Measurements from ENCODE around the gene NMNAT2. TPM values are rescaled to one million over a fixed set of nuclear protein-coding genes. Genes with fewer than 3 reads are reported as not detected.

Gene NMNAT2
- total and polyA plus RNA-seq, 2 of the 13 experiments (the other 11 are each of a cell fraction or from before 2014, with no cell fraction given), result not detected

DNA sequence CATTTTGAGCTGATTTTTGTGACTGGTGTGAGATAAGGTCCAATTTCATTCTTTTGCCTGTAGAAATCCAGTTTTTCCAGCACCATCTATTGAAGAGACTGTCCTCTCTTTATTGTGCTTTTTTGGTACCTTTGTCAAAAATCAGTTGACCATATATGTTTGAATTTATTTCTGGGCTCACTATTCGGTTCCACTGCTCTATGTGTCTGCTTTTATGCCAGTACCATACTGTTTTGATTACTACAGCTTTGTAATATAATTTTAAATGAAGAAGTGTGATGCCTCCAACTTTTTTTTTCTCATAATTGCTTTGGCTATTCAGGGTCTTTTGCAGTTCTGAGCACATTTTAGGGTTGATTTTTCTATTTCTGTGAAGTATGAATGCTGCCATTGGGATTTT lies 163.1 kb downstream of the NMNAT2 start:
- no TSS peak for BruUV-seq (replicated peaks)
- H3K27ac ChIP-seq (ENCODE audit: extremely low read length, insufficient read depth, low read length), result no peak overlapping the region
- H3K4me1 ChIP-seq (ENCODE audit: insufficient read depth, low read length), result no peaks in the 10 kb centered on the region
- no peak overlapping the region for H2AFZ ChIP-seq (ENCODE audit: low read length)
- intact Hi-C loops (cut with micrococcal nuclease; ENCODE audit: unreplicated experiment), result no loop called here
- POLR2A ChIA-PET, result no interaction called here
- in situ Hi-C loops (cut with HindIII; ENCODE audit: extremely low pct_ligation_motif_present, low pct_unique_long_range_greater_than_20kb), result no loop called here
- no peaks in the 10 kb centered on the region for H3K36me3 ChIP-seq (replicated peaks in 1 of 2; ENCODE audit: control insufficient read depth in 1 of 2, insufficient read depth in 2 of 2, low read length in 2 of 2)
- WGBS (ENCODE audit: low lambda C conversion rate), result 0% methylated on average over 1 of the region's 1 CpG
- DNase-seq (ENCODE audit: low spot score) (no peak), ATAC-seq (no peak), FAIRE-seq (no peak)
- CTCF ChIA-PET (ENCODE audit: low intra/inter-chr PET ratio, low total read pairs), result no interaction called here
- no peak overlapping the region for H3K4me3 ChIP-seq (replicated peaks in 1 of 3; ENCODE audit: insufficient read depth in 1 of 3, low read depth in 2 of 3, low read length in 3 of 3)
- H4K20me1 ChIP-seq (ENCODE audit: insufficient read depth, low read length), result no peaks in the 10 kb centered on the region
- no peak overlapping the region for H3K9ac ChIP-seq (ENCODE audit: insufficient read depth, low read depth, low read length)
- H3K79me2 ChIP-seq (ENCODE audit: insufficient read depth, low read length), result no peaks in the 10 kb centered on the region
- H3K4me2 ChIP-seq (ENCODE audit: low read depth, low read length), result no peak overlapping the region
- H3K9me3 ChIP-seq (ENCODE audit: low read length), result no peaks in the 10 kb centered on the region
- peaks cover 3 to 13% of the 10 kb centered on the region in 2 experiments; a peak in 3 of 5 replicates for H3K27me3 ChIP-seq (ENCODE audit: control insufficient read depth in 1 of 2, insufficient read depth in 2 of 2, low read length in 2 of 2)
- TF ChIP-seq ZFP36L2 (CRISPR knock-in tag; IDR thresholded peaks at IDR 0.05) (no peak), CCDC6 (CRISPR knock-in tag; IDR thresholded peaks at IDR 0.05) (no peak), ZNF256 (CRISPR knock-in tag; conservative IDR thresholded peaks at IDR 0.05) (no peak), DMAP1 (CRISPR knock-in tag; IDR thresholded peaks at IDR 0.05) (no peak), SUZ12 (IDR thresholded peaks at IDR 0.05; ENCODE audit: low read depth, low read length) (no peak), ZC3H4 (CRISPR knock-in tag; IDR thresholded peaks at IDR 0.05; ENCODE audit: borderline replicate concordance) (no peak), ZNF12 (CRISPR knock-in tag; IDR thresholded peaks at IDR 0.05) (no peak), ONECUT2 (CRISPR knock-in tag; IDR thresholded peaks at IDR 0.05) (no peak), PAX8 (CRISPR knock-in tag; IDR thresholded peaks at IDR 0.05; ENCODE audit: borderline replicate concordance) (no peak), NCOR1 (IDR thresholded peaks at IDR 0.05; ENCODE audit: borderline replicate concordance, low read length) (no peak)
- TF ChIP-seq, protein P1, sequence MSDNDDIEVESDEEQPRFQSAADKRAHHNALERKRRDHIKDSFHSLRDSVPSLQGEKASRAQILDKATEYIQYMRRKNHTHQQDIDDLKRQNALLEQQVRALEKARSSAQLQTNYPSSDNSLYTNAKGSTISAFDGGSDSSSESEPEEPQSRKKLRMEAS (IDR thresholded peaks at IDR 0.05), result no peak

DNA sequence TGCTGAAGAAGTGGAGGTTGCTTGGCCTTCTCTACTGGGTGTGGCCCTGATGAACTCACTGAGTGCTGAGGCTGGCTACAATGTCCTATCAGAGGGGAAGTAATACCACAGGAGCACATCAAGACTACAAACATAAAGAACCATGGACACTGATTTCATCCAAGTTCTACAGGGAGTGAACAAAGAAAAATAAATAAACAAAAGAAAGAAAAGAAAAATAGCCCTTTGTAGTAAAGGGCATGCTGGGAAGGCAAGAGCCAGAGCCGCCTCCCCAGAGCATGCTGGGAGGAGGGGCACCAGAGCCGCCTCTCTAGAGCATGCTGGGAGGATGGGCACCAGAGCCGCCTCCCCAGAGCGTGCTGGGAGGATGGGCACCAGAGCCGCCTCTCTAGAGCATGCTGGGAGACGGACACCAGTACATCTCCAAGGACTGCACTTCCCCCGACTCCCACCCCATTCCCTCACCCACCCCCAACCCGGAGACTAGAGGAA lies 166.2 kb downstream of the NMNAT2 start:
- Histone ChIP-seq H3K4me1 (ENCODE audit: insufficient read depth, low read length) (no peaks in the 10 kb centered on the region), H3K9ac (ENCODE audit: insufficient read depth, low read depth, low read length) (no peak overlapping the region), H3K27ac (ENCODE audit: extremely low read length, insufficient read depth, low read length) (no peak overlapping the region), H3K36me3 (replicated peaks in 1 of 2; ENCODE audit: control insufficient read depth in 1 of 2, insufficient read depth in 2 of 2, low read length in 2 of 2) (no peaks in the 10 kb centered on the region), H3K9me3 (ENCODE audit: low read length) (no peaks in the 10 kb centered on the region), H4K20me1 (ENCODE audit: insufficient read depth, low read length) (no peaks in the 10 kb centered on the region), H2AFZ (ENCODE audit: low read length) (no peak overlapping the region), H3K27me3 (ENCODE audit: control insufficient read depth in 1 of 2, insufficient read depth in 2 of 2, low read length in 2 of 2) (no peaks in the 10 kb centered on the region), H3K79me2 (ENCODE audit: insufficient read depth, low read length) (no peaks in the 10 kb centered on the region), H3K4me3 (replicated peaks in 1 of 3; ENCODE audit: insufficient read depth in 1 of 3, low read depth in 2 of 3, low read length in 3 of 3) (no peak overlapping the region), H3K4me2 (ENCODE audit: low read depth, low read length) (no peak overlapping the region)
- ChIA-PET CTCF (ENCODE audit: low intra/inter-chr PET ratio, low total read pairs) (no interaction called here), POLR2A (no interaction called here)
- DNase-seq (ENCODE audit: low spot score) (no peak), ATAC-seq (no peak), FAIRE-seq (no peak)
- in situ Hi-C loops (cut with HindIII; ENCODE audit: extremely low pct_ligation_motif_present, low pct_unique_long_range_greater_than_20kb), result no loop called here
- intact Hi-C loops (cut with micrococcal nuclease; ENCODE audit: unreplicated experiment), result no loop called here
- no TSS peak for BruUV-seq (replicated peaks)
- WGBS (ENCODE audit: low lambda C conversion rate), result 3% methylated on average over 4 of the region's 8 CpGs
- TF ChIP-seq, protein P2, sequence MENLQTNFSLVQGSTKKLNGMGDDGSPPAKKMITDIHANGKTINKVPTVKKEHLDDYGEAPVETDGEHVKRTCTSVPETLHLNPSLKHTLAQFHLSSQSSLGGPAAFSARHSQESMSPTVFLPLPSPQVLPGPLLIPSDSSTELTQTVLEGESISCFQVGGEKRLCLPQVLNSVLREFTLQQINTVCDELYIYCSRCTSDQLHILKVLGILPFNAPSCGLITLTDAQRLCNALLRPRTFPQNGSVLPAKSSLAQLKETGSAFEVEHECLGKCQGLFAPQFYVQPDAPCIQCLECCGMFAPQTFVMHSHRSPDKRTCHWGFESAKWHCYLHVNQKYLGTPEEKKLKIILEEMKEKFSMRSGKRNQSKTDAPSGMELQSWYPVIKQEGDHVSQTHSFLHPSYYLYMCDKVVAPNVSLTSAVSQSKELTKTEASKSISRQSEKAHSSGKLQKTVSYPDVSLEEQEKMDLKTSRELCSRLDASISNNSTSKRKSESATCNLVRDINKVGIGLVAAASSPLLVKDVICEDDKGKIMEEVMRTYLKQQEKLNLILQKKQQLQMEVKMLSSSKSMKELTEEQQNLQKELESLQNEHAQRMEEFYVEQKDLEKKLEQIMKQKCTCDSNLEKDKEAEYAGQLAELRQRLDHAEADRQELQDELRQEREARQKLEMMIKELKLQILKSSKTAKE (CRISPR knock-in tag; IDR thresholded peaks at IDR 0.05; ENCODE audit: borderline replicate concordance), result no peak
- TF ChIP-seq HDAC6 (IDR thresholded peaks at IDR 0.05; ENCODE audit: low read depth, low read length) (no peak), RFXANK (CRISPR knock-in tag; IDR thresholded peaks at IDR 0.05) (no peak), ZFP36L1 (CRISPR knock-in tag; IDR thresholded peaks at IDR 0.05) (no peak), ZNF562 (CRISPR knock-in tag; IDR thresholded peaks at IDR 0.05; ENCODE audit: borderline replicate concordance) (no peak), FOXM1 (CRISPR knock-in tag; IDR thresholded peaks at IDR 0.05) (no peak), SCMH1 (CRISPR knock-in tag; IDR thresholded peaks at IDR 0.05; ENCODE audit: borderline replicate concordance) (no peak)

All from HepG2 (cell line).